ENCODE results near the gene ABCG4. TPM values are rescaled to one million over a fixed set of nuclear protein-coding genes. Genes with fewer than 3 reads are reported as not detected.

ABCG4 gene
- total and polyA plus RNA-seq, 9 of the 15 experiments (the other 6 are each of a cell fraction or from before 2014, with no cell fraction given) = 0.03 to 0.11 (median 0.07) TPM; not detected in 4

DNA sequence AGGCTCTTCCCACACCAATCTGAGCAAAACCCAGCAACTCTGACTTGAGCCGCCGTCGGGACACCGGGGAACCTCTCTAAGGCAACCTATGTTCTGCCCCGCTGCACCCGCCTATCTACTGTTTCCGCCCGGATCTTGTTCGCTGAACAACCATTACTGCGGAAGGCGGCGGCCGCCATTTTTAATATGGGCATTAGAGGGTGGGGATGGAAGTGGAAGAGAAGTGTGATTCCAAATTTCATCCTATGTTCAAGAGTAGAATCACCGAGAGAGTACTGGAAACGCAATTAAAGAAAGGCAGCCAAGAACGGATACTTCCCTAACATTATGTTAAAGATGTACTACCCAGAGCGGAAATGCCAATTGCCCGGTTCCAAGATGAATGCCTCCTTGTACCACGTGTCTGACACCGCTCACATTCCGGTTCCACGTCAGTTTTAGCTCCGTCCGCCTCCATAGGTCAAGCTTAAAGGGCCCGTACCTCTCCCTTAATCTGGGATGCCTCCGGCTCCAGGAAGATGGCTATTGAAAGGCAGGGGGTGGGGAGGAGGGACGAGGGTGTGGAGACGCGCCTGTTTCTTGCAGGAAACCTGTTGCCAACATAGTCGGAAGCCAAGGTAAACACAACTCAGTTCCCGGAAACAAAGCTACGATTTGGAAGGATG, 47.0 kb upstream of the ABCG4 start, which contains the start of gene DPAGT1 (continued):
- TF ChIP-seq NRF1 (conservative IDR thresholded peaks at IDR 0.05 in 1 of 2, IDR thresholded peaks at IDR 0.05 in 1 of 2) (0 out of 4 replicates have a peak, but pooled peaks of 1 of the 2 experiments have one; percentile 14), RFX7 (CRISPR knock-in tag; IDR thresholded peaks at IDR 0.05) (no peak), KAT8 (IDR thresholded peaks at IDR 0.05; ENCODE audit: low read depth) (no peak), CEBPB (tag; IDR thresholded peaks at IDR 0.05) (no peak), SMARCC2 (IDR thresholded peaks at IDR 0.05; ENCODE audit: low read depth) (no peak), WHSC1 (IDR thresholded peaks at IDR 0.05; ENCODE audit: low read length) (no peak), GTF2F1 (IDR thresholded peaks at IDR 0.05; ENCODE audit: low read depth, low read length) (0 out of 2 replicates have a peak, but pooled peaks have one; percentile 70), SMAD2 (IDR thresholded peaks at IDR 0.05; ENCODE audit: low read depth, low read length) (no peak), ZNF217 (CRISPR knock-in tag; IDR thresholded peaks at IDR 0.05) (no peak), NFYB (IDR thresholded peaks at IDR 0.05; ENCODE audit: extremely low read depth, insufficient read length) (no peak), ZNF23 (CRISPR knock-in tag; IDR thresholded peaks at IDR 0.05) (no peak), ZNF224 (CRISPR knock-in tag; IDR thresholded peaks at IDR 0.05) (no peak), RAD51 (IDR thresholded peaks at IDR 0.05; ENCODE audit: borderline replicate concordance, low read depth) (peak; percentile 92), NR3C1 (CRISPR knock-in tag; IDR thresholded peaks at IDR 0.05) (no peak), FOXJ2 (tag; IDR thresholded peaks at IDR 0.05) (peak; percentile 78), XRCC3 (IDR thresholded peaks at IDR 0.05) (no peak), HMGN3 (IDR thresholded peaks at IDR 0.05; ENCODE audit: borderline replicate concordance, extremely low read depth, insufficient read length, low read depth, low read length) (no peak), TSC22D4 (tag; IDR thresholded peaks at IDR 0.05) (no peak), KLF16 (IDR thresholded peaks at IDR 0.05) (no peak)
- TF ChIP-seq, protein P1, sequence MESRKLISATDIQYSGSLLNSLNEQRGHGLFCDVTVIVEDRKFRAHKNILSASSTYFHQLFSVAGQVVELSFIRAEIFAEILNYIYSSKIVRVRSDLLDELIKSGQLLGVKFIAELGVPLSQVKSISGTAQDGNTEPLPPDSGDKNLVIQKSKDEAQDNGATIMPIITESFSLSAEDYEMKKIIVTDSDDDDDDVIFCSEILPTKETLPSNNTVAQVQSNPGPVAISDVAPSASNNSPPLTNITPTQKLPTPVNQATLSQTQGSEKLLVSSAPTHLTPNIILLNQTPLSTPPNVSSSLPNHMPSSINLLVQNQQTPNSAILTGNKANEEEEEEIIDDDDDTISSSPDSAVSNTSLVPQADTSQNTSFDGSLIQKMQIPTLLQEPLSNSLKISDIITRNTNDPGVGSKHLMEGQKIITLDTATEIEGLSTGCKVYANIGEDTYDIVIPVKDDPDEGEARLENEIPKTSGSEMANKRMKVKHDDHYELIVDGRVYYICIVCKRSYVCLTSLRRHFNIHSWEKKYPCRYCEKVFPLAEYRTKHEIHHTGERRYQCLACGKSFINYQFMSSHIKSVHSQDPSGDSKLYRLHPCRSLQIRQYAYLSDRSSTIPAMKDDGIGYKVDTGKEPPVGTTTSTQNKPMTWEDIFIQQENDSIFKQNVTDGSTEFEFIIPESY (CRISPR knock-in tag; IDR thresholded peaks at IDR 0.05) = 0 out of 2 replicates have a peak, but pooled peaks have one; percentile 37
- TF ChIP-seq, protein P2, sequence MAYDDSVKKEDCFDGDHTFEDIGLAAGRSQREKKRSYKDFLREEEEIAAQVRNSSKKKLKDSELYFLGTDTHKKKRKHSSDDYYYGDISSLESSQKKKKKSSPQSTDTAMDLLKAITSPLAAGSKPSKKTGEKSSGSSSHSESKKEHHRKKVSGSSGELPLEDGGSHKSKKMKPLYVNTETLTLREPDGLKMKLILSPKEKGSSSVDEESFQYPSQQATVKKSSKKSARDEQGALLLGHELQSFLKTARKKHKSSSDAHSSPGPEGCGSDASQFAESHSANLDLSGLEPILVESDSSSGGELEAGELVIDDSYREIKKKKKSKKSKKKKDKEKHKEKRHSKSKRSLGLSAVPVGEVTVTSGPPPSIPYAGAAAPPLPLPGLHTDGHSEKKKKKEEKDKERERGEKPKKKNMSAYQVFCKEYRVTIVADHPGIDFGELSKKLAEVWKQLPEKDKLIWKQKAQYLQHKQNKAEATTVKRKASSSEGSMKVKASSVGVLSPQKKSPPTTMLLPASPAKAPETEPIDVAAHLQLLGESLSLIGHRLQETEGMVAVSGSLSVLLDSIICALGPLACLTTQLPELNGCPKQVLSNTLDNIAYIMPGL (CRISPR knock-in tag; IDR thresholded peaks at IDR 0.05) = no peak
- TF ChIP-seq, protein P3, sequence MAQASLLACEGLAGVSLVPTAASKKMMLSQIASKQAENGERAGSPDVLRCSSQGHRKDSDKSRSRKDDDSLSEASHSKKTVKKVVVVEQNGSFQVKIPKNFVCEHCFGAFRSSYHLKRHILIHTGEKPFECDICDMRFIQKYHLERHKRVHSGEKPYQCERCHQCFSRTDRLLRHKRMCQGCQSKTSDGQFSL (CRISPR knock-in tag; IDR thresholded peaks at IDR 0.05) = no peak
- TF ChIP-seq, protein P3 (tag; IDR thresholded peaks at IDR 0.05) = no peak
- TF ChIP-seq, protein P4, sequence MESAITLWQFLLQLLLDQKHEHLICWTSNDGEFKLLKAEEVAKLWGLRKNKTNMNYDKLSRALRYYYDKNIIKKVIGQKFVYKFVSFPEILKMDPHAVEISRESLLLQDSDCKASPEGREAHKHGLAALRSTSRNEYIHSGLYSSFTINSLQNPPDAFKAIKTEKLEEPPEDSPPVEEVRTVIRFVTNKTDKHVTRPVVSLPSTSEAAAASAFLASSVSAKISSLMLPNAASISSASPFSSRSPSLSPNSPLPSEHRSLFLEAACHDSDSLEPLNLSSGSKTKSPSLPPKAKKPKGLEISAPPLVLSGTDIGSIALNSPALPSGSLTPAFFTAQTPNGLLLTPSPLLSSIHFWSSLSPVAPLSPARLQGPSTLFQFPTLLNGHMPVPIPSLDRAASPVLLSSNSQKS (CRISPR knock-in tag; IDR thresholded peaks at IDR 0.05) = no peak
